HG03457 (cell line): ENCODE results near the gene ACKR3.

Source experiments
- ATAC-seq: cut with Tn5 transposase; IDR thresholded peaks from one replicate; pipeline ENCODE4 v1.9.1; 2021; ENCODE audit warnings: moderate number of reproducible peaks; ENCODE audit not compliant: unreplicated experiment

The ACKR3 gene

GRCh38 chr2:236582968-236583367 is 13.3 kb downstream of the ACKR3 start:
- no peak for ATAC-seq

DNA sequence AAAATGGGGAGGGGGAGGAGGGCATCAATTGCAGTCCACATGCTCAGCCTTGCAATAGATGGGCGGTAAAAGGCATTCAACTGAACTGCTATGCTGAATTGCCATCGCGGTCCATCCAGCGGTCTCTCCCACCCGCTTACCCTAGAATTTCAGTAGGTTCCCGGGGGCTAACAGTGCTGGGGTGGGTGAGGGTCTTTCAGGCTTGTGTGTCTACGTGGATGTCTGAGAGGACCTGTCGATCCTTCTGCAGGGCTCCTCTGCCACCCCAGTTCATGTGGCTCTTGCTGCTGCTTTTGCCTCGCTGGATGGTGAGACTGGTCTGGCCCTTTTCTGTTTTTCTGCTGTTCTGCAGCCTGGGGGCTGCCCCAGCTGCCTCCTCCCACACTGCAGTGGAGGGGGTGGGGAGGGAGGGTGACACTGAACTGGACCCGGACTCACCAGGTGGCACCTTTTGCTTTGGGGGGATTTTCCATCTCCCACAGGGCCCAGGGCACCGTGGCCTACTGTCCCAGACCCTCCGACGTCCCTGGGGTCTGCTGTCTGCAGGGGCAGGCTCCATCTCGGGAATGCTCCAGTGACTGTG is 14.1 kb downstream of the ACKR3 start:
- no peak for ATAC-seq

DNA sequence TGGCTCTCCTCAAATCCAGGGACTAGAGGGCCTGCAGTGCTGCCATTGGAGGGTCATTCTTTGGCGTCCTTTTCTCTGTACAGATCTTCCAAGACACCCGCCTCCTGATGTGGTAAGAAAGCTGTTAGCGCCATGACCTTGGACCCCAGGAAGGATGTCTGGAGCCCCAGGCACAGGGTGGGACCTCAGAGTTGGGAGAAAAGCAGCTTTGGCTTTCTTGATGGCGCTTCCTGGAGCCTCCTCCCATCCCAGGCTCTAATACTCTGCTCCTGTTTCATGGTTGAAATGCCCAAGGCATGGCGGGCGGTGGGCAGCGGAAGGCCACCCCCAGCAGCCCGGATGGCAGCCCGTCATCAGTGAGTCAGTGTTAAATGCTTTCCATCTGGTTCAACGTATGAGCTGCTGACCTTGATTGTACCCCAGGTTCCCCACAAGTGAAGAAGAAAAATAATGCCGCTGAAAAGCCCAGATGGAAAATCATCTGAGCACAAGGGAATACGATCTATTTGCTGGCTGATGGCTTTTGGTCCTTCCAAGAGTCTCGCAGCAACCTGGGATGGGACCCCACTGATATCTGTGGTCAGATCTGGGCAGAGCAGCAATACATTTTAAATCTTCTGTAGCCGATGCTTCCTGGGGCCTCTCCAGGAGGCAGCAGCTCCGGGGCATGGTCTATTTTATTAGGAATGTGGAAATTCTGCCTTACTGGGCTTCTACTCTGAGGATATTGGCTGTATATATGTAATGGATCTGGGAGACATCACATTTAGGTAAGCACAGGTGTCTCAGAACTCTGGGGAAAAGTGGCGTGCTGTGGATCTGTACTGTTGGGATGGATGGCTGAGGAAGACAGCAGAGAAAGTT is 15.1 kb downstream of the ACKR3 start:
- no peak for ATAC-seq

DNA sequence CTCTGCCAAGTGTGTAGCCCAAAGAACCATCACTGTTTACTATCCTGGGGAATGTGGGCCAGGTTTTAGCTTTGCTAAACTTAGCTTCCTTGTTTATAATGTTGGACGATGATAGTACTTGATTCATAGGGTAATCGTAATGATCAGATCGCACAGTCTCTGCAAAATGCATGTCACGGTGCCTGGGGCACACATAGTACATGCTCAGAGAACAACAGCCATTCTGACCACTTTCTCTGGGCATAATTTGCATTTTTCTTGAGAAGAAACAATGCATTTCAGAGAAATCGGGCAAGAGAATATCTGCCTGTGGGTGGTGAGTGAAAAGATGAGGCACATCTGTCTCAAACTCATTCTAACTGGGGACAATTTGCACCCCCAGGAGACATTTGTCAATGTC is 16.3 kb downstream of the ACKR3 start:
- no peak for ATAC-seq

GRCh38 chr2:236587861-236588815 is 18.5 kb downstream of the ACKR3 start:
- no peak for ATAC-seq

DNA sequence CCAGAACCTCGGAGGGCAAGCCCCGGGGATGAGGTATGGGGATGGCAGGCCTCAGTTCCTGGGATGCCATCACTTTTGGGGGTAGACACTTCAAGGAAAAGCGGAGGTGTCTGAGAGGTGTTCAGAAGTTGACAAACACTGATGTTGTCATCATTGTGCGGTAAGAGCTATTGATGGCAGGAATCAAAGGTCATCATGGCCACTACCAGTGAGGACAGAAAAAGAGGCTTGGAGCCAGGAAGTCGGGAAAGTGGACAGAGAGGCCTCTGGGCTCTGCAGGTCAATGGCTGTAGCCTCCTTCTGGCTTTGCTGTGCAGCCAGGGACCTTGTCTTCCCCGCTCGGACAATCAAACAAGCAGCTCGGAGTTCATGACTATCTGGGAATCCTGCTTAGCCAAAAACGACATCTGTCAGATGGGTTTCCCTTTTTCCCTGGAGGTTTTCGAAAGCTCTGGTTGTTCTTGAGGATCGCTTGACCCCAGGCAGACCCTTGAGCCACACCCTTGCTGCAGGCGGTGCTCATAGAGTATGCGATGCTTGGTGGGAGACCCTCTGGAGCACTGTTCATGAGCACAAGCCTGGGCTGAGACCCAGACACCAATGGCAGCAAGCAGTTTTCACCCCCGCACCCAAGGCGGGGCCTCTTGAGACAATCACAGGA is 19.4 kb downstream of the ACKR3 start:
- no peak for ATAC-seq

DNA sequence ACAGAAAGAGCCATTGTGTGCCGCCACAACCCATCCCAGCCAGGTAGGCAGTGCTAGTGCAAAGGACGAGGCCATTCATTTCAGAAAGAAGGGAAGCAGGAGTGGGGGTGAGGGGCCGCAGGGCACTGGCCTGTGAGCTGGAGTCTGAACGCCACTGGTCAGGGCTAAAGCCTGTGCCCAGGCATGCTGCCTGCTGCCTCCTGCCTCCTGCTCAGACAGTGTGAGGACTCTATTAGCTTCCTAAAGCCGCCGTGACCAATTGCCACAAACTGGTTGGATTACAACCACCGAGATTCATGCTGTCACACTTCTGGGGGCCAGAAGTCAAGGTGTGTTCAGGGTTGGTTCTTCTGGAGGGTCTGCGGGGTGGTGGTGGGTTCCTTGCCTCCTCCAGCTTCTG is 21.2 kb downstream of the ACKR3 start:
- ATAC-seq = no peak

DNA sequence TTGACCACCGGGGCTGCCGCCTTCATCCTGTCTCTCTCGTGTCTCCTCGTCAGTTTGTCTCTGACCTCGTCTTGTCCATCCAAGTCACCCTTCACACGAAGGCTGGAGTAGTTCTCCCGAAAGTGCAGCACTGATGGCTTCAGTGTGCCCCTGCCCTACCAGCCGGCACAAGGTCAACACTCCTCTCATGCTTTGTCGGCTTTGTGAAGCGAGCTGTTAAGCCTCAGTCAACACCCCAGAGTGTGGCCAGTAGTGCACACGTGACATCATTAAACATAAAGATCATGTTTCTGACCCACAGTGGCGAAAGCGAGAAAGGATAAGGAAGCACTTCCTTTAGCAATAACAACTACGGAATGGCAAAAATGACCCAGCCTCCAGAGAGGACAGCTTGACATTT is 23.2 kb downstream of the ACKR3 start:
- no peak for ATAC-seq

GRCh38 chr2:236593531-236593930 is 23.9 kb downstream of the ACKR3 start:
- ATAC-seq = no peak

- ATAC-seq = no peak
Observed at GRCh38 chr2:236593956-236594355, 24.3 kb downstream of the ACKR3 start.

- ATAC-seq = no peak
Observed at GRCh38 chr2:236597629-236598028, 28.0 kb downstream of the ACKR3 start.

GRCh38 chr2:236599059-236599458 is 29.4 kb downstream of the ACKR3 start:
- no peak for ATAC-seq

DNA sequence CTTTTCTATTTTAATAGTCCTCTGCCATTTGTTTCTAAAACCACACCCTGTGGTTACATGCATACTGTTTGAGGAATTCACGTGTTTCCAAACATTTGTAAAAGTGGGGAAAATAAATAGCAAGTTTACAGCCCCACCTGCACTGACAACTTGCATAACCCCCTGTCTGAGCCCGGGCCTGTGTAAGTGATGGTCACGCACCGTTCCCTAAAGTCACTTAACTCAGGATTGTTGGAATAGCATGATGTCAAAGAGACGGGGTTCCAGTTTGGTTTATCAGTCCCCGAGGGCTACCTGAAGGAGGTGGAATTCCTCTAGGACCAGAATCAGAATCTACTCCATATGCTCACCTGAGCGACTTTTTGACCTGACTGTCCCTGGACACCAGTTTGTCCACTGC is 30.5 kb downstream of the ACKR3 start:
- no peak for ATAC-seq

- ATAC-seq = no peak
Observed at GRCh38 chr2:236600892-236601291, 31.3 kb downstream of the ACKR3 start.

GRCh38 chr2:236601316-236602202 is 31.9 kb downstream of the ACKR3 start:
- no peak for ATAC-seq

DNA sequence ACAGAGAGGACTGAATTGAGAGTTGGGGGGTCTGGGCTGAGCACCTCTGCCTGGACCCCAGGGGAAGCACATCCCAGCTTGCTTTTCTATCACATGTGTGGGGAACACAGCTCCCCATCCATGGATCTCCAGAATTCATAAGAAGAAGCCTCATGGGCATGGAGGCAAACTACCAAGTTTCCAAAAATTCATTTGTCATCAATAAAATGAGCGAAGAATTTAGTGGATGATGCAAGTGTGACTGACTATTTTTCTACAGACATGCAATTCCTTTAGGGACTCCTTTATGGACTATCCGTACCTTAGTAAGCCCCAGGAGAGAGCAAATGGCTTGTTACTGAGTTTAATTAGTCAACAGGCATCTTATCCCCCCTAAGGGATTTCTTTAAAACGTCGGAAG is 33.1 kb downstream of the ACKR3 start:
- ATAC-seq = no peak

- ATAC-seq = no peak
Observed at GRCh38 chr2:236603361-236604015, 33.9 kb downstream of the ACKR3 start.

DNA sequence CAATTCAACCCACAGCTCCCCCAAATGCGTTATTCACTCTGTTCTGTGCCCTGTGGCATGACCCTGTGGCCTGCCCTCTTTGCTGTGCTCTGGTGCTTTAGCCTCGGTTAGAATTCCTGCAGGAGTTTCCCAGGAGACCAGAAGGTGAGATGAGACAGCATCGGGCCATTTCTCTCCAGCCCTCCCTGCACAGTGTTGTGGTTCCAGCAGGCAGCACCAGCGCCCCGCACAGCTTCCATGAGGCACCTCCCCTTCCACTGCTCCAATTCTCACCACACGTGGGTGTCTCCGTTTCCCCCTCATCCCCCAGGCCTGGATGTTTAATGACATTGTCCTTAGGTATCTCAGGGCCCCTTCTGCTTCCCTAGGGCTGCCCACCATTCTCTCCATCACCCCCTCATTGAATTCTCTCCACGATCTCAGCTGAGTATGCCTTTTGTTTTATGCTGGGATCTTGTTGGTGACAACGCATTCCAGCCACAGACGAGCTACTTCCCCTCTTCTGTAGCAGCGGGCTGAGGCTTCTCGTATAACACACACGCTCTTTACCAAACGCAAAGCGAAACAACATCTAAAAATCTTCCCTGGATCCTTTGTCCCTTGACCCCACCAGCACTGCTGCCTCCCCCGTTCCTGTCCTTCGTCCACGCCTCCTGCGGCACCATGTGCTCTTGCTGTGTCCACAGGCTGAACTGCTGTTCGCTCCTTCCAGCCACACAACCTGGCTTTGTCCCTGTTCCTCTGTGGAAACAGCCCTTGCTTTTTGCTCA is 35.1 kb downstream of the ACKR3 start:
- ATAC-seq = no peak

- ATAC-seq = no peak
Observed at GRCh38 chr2:236605345-236605734, 35.7 kb downstream of the ACKR3 start.
